Epithelial cell of proximal tubule (primary cell): ENCODE measurements around the gene COMT. TPM values are rescaled to one million over a fixed set of nuclear protein-coding genes. Genes with fewer than 3 reads are reported as not detected.

Source experiments
- DNase-seq: peaks from one replicate; pipeline ENCODE4 v3.0.0-alpha.2; 2011; ENCODE audit warnings: low read depth
- H3K4me3 ChIP-seq: 2 replicates; pipeline ENCODE4 v1.5.1; 2011; ENCODE audit warnings: low read depth, mild to moderate bottlenecking, low read length
- CTCF ChIP-seq: conservative IDR thresholded peaks from 2 replicates; pipeline ENCODE4 v1.5.1; 2012; ENCODE audit warnings: low read depth, mild to moderate bottlenecking, low read length
- total RNA-seq: library from RNA; depleted of rRNA; stranded (reverse); fragments of >200 nt; gene quantifications from 2 replicates; pipeline ENCODE4 v1.2.3, GENCODE V29; 2015

The COMT gene
- total RNA-seq, 1 donor from 2014 or later, result 272 TPM

GRCh38 chr22:19998991-19999820 is 57.6 kb downstream of the COMT start:
- no peak overlapping the region for H3K4me3 ChIP-seq
- no peak for DNase-seq
- no peak for TF ChIP-seq CTCF

GRCh38 chr22:20000246-20001081 is 58.9 kb downstream of the COMT start:
- H3K4me3 ChIP-seq, result no peak overlapping the region
- DNase-seq, result no peak
- TF ChIP-seq CTCF, result no peak

GRCh38 chr22:20001082-20001638 is 59.6 kb downstream of the COMT start:
- no peak for DNase-seq
- no peak for TF ChIP-seq CTCF
- no peak overlapping the region for H3K4me3 ChIP-seq

GRCh38 chr22:20002128-20002527 is 60.6 kb downstream of the COMT start:
- no peak for DNase-seq
- TF ChIP-seq CTCF, result no peak

GRCh38 chr22:20002636-20003035 is 61.1 kb downstream of the COMT start:
- no peak for DNase-seq
- H3K4me3 ChIP-seq, result no peak overlapping the region
- TF ChIP-seq CTCF, result no peak

More at GRCh38 chr22:20002128-20002527, 60.6 kb downstream of the COMT start:
- H3K4me3 ChIP-seq, result no peak overlapping the region

- no peak for DNase-seq
- TF ChIP-seq CTCF, result no peak
- H3K4me3 ChIP-seq, result no peak overlapping the region
These were observed 61.7 kb downstream of the COMT start for GRCh38 chr22:20003304-20003703.
